Panc1 (cell line): Measurements from ENCODE around the gene KIRREL3. TPM values are rescaled to one million over a fixed set of nuclear protein-coding genes. Genes with fewer than 3 reads are reported as not detected.

Experiments used
- ATAC-seq: fragments of 200-7000 bp; cut with Tn5 transposase; 2 replicates; pipeline ENCODE4 v1.9.1; 2020; ENCODE audit warnings: mild to moderate bottlenecking, moderate library complexity
- BruUV-seq: library from RNA; stranded (reverse); fragments of 400-500 nt; replicated peaks from 2 replicates; lab custom pipeline; 2021; lab: Mats Ljungman, UMichigan
- CTCF ChIA-PET: fragments of 300-600 bp; sonication (Branson Sonifier 250); formaldehyde crosslinking; loops from one replicate; lab custom pipeline; 2022; ENCODE audit warnings: antibody characterized with exemption; lab: Charles Lee
- POLR2A ChIA-PET: fragments of 300-600 bp; sonication (Branson Sonifier 250); formaldehyde crosslinking; loops from one replicate; lab custom pipeline; 2022; ENCODE audit warnings: antibody characterized with exemption; lab: Charles Lee
- DNase-seq: peaks from one replicate; pipeline ENCODE4 v3.0.0-alpha.2; 2010; ENCODE audit warnings: low read depth, low spot score
- H3K27ac ChIP-seq: 2 replicates; pipeline ENCODE4 v1.5.1; 2011; ENCODE audit warnings: mild to moderate bottlenecking, low read length, inconsistent platforms
- H3K27me3 ChIP-seq: fragments of 200-500 bp; sonication (Bioruptor generic); 2 replicates; pipeline ENCODE4 v1.6.0; 2014; ENCODE audit warnings: low read length, inconsistent platforms; ENCODE audit not compliant: control insufficient read depth, insufficient read depth
- H3K36me3 ChIP-seq: fragments of 200-500 bp; sonication (Bioruptor generic); 2 replicates; pipeline ENCODE4 v1.5.1; 2014; ENCODE audit warnings: inconsistent platforms, mild to moderate bottlenecking, low read length, moderate library complexity; ENCODE audit not compliant: control insufficient read depth, insufficient read depth
- H3K4me1 ChIP-seq: 2 replicates; pipeline ENCODE4 v1.5.1; 2011; ENCODE audit warnings: inconsistent platforms, mild to moderate bottlenecking, low read length, moderate library complexity; ENCODE audit not compliant: control insufficient read depth, insufficient read depth
- H3K4me3 ChIP-seq, 2 experiments: 2 replicates each; pipeline ENCODE4 v1.5.1; 2011 to 2012; ENCODE audit warnings: low read depth in 2 of 2, low read length in 2 of 2, mild to moderate bottlenecking in 2 of 2, inconsistent platforms in 1 of 2, moderate library complexity in 1 of 2
- H3K9me3 ChIP-seq: fragments of 200-500 bp; sonication (Bioruptor generic); 2 replicates; pipeline ENCODE4 v1.5.1; 2014; ENCODE audit warnings: low read depth, mild to moderate bottlenecking, inconsistent platforms, low read length, moderate library complexity; ENCODE audit not compliant: control insufficient read depth, insufficient read depth
- CTCF ChIP-seq: fragments of 450-650 bp; IDR thresholded peaks from 2 replicates; pipeline ENCODE4 v1.5.1; 2017; ENCODE audit warnings: mild to moderate bottlenecking
- POLR2AphosphoS5 ChIP-seq: IDR thresholded peaks from 2 replicates; pipeline ENCODE4 v1.6.1; 2012; ENCODE audit warnings: mild to moderate bottlenecking, low read depth, low read length, moderate library complexity
- SIN3A ChIP-seq: IDR thresholded peaks from 2 replicates; pipeline ENCODE4 v1.6.1; 2012; ENCODE audit warnings: low read depth, mild to moderate bottlenecking, low read length, moderate library complexity, borderline replicate concordance; ENCODE audit not compliant: insufficient read depth
- TCF7L2 ChIP-seq: IDR thresholded peaks from 2 replicates; pipeline ENCODE4 v1.6.1; 2011; ENCODE audit warnings: mild to moderate bottlenecking, low read depth, low read length, inconsistent platforms
- in situ Hi-C: cut with HindIII; loops from 2 replicates; pipeline ENCODE4 v1.10.0; 2016; ENCODE audit warnings: low sequenced_read_pairs, low pct_unique_long_range_greater_than_20kb
- intact Hi-C: fragments of 100-400 bp; cut with micrococcal nuclease; formaldehyde crosslinking; loops from one replicate; pipeline ENCODE4 v1.10.0; 2022; ENCODE audit not compliant: unreplicated experiment
- total RNA-seq: library from RNA; stranded (reverse); gene quantifications from one replicate; pipeline ENCODE4 v1.2.1, GENCODE V29; 2021; ENCODE audit not compliant: unreplicated experiment
- TF ChIP-seq, protein P1 (sequence below), 2 experiments: IDR thresholded peaks; 2 replicates each; pipeline ENCODE4 v1.6.1; 2011 to 2012; ENCODE audit warnings: low read depth in 2 of 2, control low read depth in 1 of 2, low read length in 1 of 2, mild to moderate bottlenecking in 1 of 2, moderate library complexity in 1 of 2; ENCODE audit not compliant: insufficient read depth in 1 of 2

Gene KIRREL3
- total RNA-seq, 1 experiment from 2014 or later: 0.36 TPM

DNA sequence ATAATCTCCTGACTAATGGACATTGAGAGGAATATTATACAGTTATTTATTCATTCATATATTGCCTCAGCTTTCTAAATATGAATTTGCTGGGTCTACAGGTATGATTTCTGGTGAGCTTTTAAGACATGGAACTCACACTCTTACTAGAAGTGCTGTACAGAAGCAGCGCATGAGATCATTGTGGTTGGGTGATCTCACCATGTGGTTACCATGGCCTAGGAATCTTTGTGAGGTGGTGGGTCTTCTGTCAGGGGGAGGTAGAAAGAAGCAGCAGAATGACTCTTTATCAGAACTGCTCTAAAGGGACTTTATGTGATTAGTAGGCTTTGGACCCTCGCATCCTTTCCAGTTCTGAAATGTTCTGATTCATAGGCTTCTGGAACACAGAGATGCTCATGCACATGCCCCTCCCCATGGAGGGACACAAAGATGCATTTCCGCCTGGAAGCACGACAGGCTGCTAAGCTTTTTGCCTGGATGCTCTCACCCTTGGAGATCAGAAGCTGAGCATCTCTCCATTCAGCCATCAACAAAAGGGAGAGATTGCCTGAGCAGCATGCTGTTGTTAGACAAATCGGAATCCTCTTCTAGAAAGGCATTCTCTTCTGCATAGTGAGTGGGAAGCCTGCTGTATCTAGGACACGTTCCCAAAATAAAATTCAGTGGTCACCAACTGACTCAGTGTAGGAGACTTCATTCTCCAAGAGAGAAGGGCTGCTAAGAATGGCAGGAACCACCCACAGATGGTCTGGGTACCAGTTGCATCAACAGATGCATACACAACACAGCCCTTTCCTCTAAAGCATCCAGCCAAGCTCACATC lies 51.3 kb downstream of the KIRREL3 start:
- no peaks in the 10 kb centered on the region for H3K4me1 ChIP-seq
- no peak for DNase-seq
- no peak for TF ChIP-seq POLR2AphosphoS5
- no peak for TF ChIP-seq CTCF
- TF ChIP-seq, protein P1, sequence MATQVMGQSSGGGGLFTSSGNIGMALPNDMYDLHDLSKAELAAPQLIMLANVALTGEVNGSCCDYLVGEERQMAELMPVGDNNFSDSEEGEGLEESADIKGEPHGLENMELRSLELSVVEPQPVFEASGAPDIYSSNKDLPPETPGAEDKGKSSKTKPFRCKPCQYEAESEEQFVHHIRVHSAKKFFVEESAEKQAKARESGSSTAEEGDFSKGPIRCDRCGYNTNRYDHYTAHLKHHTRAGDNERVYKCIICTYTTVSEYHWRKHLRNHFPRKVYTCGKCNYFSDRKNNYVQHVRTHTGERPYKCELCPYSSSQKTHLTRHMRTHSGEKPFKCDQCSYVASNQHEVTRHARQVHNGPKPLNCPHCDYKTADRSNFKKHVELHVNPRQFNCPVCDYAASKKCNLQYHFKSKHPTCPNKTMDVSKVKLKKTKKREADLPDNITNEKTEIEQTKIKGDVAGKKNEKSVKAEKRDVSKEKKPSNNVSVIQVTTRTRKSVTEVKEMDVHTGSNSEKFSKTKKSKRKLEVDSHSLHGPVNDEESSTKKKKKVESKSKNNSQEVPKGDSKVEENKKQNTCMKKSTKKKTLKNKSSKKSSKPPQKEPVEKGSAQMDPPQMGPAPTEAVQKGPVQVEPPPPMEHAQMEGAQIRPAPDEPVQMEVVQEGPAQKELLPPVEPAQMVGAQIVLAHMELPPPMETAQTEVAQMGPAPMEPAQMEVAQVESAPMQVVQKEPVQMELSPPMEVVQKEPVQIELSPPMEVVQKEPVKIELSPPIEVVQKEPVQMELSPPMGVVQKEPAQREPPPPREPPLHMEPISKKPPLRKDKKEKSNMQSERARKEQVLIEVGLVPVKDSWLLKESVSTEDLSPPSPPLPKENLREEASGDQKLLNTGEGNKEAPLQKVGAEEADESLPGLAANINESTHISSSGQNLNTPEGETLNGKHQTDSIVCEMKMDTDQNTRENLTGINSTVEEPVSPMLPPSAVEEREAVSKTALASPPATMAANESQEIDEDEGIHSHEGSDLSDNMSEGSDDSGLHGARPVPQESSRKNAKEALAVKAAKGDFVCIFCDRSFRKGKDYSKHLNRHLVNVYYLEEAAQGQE (IDR thresholded peaks at IDR 0.05; ENCODE audit: insufficient read depth in 1 of 2, low read depth in 2 of 2, low read length in 1 of 2): no peak
- TF ChIP-seq SIN3A: no peak
- TF ChIP-seq TCF7L2: no peak
- in situ Hi-C loops (no loop called here), intact Hi-C loops (no loop called here)
- no peaks in the 10 kb centered on the region for H3K27me3 ChIP-seq
- no peak overlapping the region for H3K27ac ChIP-seq
- H3K4me3 ChIP-seq: no peak overlapping the region
- no peak for ATAC-seq
- no TSS peak for BruUV-seq
- no peaks in the 10 kb centered on the region for H3K9me3 ChIP-seq
- ChIA-PET POLR2A (no interaction called here), CTCF (no interaction called here)
- H3K36me3 ChIP-seq: no peaks in the 10 kb centered on the region

GRCh38 chr11:126948563-126948962 lies 52.0 kb downstream of the KIRREL3 start:
- intact Hi-C loops: no loop called here
- Histone ChIP-seq H3K27me3 (no peaks in the 10 kb centered on the region), H3K36me3 (no peaks in the 10 kb centered on the region), H3K4me3 (no peak overlapping the region), H3K9me3 (no peaks in the 10 kb centered on the region), H3K4me1 (no peaks in the 10 kb centered on the region), H3K27ac (no peak overlapping the region)
- in situ Hi-C loops: no loop called here
- no peak for ATAC-seq
- CTCF ChIA-PET: no interaction called here
- TF ChIP-seq POLR2AphosphoS5: no peak
- no peak for TF ChIP-seq SIN3A
- DNase-seq: no peak
- POLR2A ChIA-PET: no interaction called here
- no TSS peak for BruUV-seq

- Histone ChIP-seq H3K9me3 (no peaks in the 10 kb centered on the region), H3K27ac (no peak overlapping the region), H3K36me3 (no peaks in the 10 kb centered on the region), H3K27me3 (0 out of 2 replicates have a peak, but pooled peaks cover 2% of the 10 kb centered on the region), H3K4me3 (no peak overlapping the region), H3K4me1 (no peaks in the 10 kb centered on the region)
- TF ChIP-seq, protein P1 (IDR thresholded peaks at IDR 0.05; ENCODE audit: insufficient read depth in 1 of 2, low read depth in 2 of 2, low read length in 1 of 2): no peak
- no peak for TF ChIP-seq SIN3A
- TF ChIP-seq CTCF: no peak
- POLR2A ChIA-PET: no interaction called here
- CTCF ChIA-PET: no interaction called here
- ATAC-seq (no peak), DNase-seq (no peak)
- intact Hi-C loops (no loop called here), in situ Hi-C loops (no loop called here)
- BruUV-seq: no TSS peak
Measured at GRCh38 chr11:126945319-126945718, 55.3 kb downstream of the KIRREL3 start.
